Right renal cortex interstitium (tissue), 3 donors: ENCODE data around the gene ETFDH. TPM values are rescaled to one million over a fixed set of nuclear protein-coding genes. Genes with fewer than 3 reads are reported as not detected.
"Not testable (repeated sequence)": the region's sequence is repeated elsewhere in the genome, so short reads cannot be mapped to it uniquely, and the experiment has no call there.

ENCODE experiments used
- DNase-seq, 3 donors: peaks; one replicate each; pipeline ENCODE4 v3.0.0-alpha.2; 2013; ENCODE audit warnings: low read depth in 3 of 3, low spot score in 2 of 3
- polyA plus RNA-seq, 3 donors: library from polyadenylated mRNA; unstranded; fragments of 120-200 nt; gene quantifications; one replicate each; pipeline ENCODE4 v1.2.1, GENCODE V29; 2013; ENCODE audit not compliant: insufficient read length in 3 of 3

The ETFDH gene
- polyA plus RNA-seq: 10 to 100 TPM; 27.4 to 34.0 (median 31.8) TPM

DNA sequence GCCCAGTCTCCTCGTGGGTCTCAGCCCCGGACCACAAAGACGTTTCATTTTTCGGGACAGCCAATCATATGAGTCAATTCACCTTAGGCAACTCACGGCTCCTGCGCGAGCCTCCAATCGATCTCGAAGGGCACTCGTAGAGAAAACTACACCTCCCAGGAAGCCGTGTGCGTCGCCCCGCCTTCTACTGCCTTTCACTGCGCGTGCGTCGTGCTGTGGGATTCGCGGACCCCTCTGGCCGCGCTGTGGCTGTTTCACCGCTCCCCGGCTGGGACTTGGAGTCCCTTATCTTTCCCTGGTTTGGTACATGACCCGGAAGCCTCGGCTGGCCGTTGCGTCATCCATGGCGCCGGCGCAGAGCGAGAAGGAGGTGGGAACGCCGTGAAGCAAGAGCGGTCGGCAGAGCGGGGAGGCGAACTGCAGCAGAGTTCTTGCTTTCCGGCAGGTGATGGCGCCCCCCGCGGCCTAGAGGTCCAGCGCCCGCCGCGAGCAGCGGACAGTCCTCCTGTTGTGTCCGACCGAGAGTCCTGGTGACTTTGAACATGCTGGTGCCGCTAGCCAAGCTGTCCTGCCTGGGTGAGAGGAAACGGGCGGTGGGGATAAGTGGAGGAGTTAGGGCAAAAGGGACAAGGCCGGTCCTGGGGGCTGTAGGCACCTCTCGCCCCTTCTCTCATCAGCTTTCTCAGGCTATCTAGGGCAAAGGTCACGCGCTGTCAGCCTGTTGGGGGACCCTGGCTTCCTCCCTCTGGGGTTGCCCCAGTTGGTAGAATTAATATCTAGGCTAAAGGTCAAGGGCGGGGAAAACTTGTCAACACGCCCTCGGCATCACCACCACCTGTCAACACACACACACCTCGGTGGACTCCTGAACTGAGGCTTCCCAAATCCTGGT, at the start of gene ETFDH:
TSS of gene ETFDH (plus strand) at position 382 of the 892 bp plus-strand sequence. CDS start at position 543, 161 bp downstream.
- peak; percentile 96 to 98 (median 97) for DNase-seq

DNA sequence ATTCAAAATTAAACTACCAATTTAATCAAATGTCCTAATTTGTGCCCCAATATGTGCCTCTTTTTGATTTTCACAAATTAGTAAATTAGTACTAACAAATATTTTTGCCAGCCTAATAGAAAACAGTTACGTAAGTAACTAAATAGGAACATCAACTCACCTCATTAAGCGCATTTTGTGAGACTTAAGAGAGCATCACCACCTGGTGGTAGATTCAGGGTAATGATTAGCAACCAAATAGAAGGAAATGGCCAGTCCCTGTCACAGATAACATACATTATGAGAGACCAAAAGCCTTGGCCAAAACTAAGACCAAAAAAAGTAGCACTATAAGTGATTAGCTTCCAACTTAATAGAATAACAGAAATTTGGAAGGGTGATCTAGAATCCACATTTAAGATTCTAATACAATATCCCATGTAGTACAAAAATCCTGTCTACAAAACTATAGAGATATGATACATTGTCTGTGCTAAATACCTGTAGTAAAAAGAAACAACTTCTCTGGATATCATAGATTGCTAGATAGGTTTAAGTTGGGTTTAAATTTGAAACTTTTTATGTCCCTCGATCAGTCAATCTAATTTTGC, 47.1 kb upstream of the ETFDH start:
- DNase-seq: peak in 2 of 3 donors; percentile 16 to 31

DNA sequence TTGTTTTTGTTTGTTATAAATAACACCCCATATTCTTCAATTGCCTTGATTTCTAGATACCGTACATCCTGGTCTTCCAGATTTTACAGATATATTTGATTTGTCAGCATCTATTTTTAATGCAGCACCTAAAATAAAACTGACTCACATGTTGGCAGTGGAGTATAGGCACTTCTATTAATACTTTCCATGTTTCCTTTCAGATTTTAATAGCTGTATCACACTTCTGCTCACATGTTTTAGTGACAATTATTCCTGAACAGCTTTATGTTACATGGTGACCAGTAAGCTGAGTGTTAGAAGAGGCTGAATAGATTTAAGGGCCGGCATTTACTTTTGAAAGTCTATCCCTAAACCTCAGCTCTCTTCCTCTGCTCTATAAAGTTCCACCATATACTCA, 46.6 kb upstream of the ETFDH start:
- DNase-seq: no peak

DNA sequence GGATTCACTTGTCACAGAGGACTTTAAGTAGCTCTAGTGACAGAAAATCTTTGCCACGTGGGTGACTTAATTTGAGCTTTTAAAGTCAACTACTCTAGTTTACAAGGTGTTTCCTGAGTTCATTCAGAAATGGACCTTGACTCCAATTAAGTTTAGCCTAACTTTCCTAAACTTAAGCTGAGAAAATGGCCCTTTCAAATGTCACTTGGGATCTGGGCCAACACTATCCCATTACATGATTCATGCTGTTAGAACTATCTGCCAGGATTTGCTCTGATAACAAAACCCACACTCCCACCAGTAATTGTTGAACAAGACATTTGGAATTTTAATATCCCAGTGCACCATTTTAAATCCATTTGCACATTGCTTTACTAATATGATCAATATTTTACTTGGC, 41.2 kb upstream of the ETFDH start:
- DNase-seq: no peak

DNA sequence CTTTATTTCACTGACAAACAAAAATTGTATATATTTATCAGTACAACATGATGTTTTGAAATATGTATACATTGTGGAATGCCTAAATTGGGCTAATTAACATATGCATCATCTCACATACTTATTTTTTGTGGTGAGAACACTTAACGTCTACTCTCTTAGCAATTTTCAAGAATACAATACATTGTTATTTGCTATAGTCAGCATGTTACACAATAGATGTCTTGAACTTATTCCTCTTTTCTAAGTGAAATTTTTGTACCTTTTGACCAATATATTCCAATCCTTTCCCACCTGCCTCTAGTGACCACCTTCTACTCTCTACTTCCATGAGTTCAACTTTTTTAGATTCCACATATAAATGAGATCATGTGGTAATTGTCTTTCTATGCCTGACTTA, 35.5 kb upstream of the ETFDH start:
- no peak for DNase-seq

DNA sequence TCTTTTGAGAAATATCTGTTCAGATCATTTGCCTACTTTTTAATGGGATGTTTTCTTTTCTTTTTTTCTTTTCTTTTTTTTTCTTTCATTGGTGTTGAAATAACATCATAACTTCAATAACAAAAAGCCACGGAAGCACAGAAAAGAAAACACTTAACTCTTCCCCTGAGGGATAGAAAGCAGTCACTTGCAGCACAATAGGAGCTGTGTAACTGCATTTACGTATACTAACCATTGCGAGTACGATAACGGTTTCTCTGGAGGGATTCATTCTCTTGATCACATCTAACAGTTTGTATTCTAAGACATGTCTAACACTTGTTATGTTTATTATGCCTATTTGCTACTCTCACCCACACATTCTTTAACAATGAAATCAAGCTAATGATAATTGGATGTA, 27.7 kb upstream of the ETFDH start:
- DNase-seq: no peak

DNA sequence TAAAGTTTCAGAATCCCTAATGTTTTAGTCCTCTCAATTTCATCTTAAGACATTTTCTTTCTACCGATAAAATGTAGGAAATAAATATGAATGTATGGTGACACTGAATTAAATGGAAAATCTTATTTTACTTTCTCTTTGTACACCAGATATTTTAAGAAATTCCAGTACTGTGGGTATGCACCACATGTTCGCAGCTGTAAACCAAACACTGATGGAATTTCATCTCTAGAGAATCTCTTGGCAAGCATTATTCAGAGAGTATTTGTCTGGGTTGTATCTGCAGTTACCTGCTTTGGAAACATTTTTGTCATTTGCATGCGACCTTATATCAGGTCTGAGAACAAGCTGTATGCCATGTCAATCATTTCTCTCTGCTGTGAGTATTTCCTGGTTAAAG, 27.3 kb upstream of the ETFDH start:
- no peak for DNase-seq

DNA sequence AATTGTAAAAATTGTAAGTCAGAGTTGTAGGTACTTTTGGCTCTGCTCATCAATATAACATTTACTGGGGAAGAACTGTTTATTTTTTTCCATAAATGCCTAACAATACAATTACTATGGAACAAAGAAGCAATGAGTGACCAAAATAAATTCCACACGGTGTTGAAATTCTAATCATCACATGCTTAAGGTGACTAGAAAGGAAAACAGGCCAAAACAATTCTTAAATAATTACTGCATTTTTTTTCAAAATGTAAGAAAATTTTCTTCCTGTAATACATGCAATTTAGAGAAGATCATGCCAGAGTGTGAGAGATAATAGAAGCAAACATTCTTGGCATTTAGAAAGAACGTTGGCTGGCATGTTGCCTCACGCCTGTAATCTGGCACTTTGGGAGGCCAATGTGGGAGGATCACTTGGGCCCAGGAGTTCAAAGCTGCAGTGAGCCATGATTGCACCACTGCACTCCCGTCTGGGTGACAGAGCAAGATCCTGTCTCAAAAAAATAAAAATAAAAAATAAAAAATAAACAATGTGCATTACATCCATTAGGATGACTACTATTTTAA, 22.9 kb upstream of the ETFDH start:
- DNase-seq: no peak

DNA sequence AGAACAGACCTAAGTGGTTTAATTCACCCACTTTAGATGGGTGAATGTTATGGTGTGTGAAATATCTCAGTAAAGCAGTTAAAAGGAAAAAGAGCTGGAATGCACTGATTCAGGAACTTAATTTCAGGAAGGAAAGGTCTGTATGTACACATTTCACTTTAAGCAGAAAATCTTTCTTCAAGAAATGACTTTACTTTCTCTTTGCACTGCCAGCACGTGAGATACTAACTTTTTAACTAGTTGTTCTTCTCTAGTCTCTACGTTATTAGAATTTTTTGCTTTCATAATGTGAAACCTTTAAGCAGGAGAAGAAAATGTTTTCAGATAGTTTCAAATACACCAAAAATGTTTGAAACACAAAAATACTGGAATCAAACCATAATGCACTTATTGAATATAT, 19.2 kb upstream of the ETFDH start:
- no peak for DNase-seq

DNA sequence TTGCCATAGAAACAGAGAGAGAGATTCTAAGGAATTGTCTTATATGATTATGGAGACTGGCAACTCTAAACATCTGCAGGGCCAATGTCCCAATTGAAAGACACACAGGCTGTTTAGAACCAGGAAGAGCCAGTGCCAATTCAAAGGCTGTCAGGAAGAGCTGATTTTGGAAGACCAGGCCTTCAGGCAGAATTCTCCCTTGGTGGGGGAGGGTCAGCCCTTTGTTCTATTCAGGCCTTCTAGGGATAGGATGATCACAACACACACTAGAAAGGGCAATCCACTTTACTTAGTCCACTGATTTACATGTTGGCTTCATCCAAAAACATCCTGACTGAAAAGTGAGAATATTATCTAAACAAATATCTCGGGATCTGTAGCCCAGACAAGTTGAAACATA, 15.7 kb upstream of the ETFDH start:
- no peak for DNase-seq

DNA sequence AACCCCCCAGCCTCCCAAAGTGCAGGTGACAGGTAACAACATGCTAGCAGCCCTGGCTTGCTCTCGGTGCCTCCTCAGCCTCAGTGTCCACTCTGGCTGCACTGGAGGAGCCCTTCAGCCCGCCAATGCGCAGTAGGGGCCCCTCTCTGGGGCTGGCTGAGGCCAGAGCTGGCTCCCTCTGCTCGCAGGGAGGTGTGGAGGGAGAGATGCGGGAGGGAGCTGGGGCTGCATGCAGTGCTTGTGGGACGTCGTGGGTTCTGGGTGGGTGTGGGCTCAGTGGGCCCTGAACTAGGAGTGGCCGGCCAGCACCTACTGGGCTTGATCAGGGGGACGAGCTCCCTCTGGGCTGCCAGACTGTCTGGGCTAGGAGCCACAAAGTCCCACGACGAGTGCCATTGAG, 14.8 kb upstream of the ETFDH start:
- no peak for DNase-seq

DNA sequence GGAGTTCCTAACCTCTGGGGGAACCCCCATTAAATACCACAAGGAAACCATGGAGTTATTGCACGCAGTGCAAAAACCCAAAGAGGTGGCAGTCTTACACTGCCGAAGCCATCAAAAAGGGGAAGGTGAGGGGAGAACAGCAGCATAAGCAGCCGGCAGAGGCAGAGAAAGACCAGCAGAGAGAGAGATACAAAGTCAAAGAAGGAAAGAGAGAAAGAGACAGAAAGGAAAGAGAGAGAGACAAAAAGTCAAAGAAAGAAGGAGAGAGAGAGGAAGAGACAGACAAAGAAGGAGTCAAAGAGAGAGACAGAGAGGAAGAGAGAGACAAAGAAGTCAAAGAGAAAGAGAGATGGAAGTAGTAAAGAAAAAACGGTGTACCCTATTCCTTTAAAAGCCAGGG, 8.8 kb upstream of the ETFDH start:
- DNase-seq: not testable (repeated sequence)

DNA sequence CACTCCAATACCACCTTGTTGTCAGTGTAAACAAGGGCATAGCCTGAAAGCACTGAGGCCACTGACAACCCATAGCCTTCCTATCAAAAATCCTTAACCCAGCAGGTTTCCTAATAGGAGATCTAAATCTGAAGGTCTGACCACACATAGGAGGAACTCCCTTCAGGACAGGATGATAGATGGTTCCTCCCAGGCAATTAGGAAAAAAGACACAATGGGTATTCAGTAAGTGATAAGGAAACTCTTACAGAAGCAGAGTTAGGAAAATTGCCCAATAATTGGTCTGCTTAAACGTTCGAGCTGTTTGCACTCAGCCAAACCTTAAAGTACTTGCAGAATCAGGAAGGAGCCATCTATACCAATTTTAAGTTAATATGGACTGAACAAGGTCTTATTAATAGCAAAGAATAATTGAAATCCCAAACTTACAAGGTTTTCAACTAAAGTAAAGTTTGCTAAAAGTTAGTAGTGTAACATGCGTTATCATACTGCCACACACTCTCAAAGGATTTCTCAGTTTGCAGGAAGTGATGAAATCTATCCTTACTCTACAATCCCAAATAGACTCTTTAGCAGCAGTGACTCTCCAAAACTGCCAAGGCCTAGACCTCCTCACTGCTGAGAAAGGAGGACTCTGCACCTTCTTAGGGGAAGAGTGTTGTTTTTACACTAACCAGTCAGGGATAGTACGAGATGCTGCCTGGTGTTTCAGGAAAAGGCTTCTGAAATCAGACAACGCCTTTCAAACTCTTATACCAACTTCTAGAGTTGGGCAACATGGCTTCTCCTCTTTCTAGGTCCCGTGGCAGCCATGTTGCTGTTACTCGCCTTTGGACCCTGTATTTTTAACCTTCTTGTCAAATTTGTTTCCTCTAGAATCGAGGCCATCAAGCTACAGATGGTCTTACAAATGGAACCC, 8.1 kb upstream of the ETFDH start:
- not testable (repeated sequence) for DNase-seq

DNA sequence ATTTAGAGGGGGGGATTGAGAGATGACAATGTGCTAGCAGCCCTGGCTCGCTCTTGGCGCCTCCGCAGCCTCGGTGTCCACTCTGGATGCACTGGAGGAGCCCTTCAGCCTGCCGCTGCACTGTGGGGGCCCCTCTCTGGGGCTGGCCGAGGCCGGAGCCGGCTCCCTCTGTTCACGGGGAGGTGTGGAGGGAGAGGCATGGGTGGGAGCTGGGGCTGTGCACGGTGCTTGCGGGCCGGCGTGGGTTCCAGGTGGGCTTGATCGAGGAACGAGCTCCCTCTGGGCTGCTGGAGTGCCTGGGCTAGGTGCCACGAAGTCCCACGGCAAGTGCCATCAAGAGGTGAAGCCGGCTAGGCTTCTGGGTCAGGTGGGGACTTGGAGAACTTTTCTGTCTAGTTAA, 7.3 kb upstream of the ETFDH start:
- DNase-seq: no peak

DNA sequence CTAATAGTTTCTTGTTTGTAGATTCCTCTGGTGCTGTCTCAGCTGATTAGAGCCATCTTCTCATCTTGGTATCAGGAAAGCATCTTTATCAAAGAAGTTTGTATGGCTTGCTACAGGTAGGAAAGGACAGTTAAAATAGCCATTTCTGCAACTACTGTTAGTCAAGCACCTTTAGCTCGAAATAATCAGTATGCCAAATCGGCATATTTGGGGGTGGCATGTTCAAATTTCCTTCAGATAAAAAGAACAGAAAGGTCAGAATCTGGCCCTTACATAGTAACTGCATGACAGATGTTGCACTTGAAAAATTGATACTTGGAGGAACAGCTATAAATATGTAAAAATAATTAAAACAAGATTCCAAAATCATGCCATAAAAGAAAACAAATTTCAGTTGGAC, 5.2 kb upstream of the ETFDH start:
- DNase-seq: no peak

DNA sequence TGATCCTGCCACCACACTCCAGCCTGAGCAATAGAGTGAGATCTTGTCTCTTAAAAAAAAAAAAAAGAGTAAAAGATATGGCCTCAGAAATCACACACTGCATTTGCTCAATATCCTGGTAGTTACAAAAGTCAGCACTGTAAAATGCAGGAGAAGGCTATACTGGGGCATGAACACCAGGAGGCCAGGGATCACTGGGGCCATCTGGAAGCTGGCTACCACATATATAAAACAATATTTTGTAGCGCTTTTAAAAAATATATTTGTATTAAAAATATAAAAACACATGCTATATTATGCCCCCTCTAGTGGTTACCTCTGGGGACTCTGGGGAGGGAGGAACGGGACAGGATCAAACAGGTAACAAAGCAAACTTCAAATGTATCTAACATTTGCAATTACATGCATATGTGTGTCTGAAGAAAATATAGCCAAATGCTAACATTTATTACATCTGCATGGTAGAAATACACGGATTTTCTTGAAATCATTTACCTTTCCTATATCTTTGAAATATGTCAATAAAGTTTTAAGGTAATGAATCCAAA, 4.4 kb upstream of the ETFDH start:
- no peak for DNase-seq

DNA sequence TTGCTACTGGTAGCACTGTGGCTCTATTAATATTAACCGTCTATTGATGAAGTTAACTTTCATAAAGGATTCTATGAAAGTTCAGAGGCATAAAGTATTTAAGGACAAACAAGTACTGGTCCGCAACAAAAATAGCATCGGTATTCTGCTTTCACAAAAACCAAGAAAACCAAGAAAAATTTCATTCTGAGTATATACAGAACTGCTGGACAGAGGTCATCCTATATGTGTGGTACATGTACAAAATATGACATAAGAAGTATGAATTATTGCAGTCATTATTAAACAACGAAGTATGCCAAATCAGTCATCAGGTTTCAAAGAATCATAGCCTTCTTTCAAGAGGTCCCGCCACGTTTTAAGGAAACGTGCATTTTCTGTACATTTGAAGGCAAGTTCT, 2.8 kb upstream of the ETFDH start:
- DNase-seq: no peak

DNA sequence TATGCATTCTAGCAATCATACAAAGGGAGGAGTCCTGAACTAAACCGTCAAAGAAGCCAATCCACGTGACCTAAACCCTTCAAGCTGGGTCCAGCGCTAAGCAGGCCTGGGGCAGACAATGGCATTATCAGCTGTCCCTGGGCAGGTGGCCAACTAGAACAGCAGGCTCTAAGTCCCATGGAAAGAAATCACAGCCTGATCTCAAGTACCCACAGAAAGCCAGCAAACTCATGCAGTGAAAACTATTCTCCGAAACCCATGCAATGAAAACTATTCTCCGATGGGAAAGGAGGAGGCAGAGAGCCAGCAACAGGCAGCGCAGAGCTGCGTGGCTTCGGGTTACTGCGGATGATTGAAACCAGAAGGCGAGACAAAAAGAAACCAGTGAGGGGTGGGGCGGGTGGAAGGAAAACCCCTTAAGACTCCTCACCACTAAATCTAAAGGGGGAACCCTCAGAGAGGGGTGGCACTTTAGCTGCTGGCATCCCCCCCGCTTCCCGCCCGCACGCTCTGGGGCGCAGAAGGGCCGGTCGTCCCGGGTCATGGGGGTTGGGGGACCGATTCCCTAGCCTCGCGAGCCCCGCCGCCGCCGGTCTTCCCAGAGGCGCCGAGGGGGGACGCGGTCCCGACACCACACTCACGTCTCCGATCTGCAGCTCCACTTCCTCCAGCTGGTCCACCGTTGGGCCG, 976 bp upstream of the ETFDH start:
- DNase-seq: peak; percentile 70 to 72 (median 71)

DNA sequence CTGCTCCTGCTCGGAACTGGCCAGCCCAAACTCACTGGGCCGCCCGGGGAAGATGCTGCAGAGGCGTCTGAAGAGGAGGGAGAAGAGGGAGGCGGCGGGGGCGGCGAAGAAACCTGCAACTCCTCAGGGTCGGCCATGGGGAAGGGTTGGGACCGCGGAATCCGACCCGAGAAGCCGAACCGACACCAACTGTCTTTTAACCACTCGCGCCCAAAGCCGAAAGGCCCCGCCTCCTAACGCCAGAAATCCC, 506 bp upstream of the ETFDH start, which contains the start of gene C4orf46:
TSS of gene C4orf46 (minus strand) at position 223 of the 250 bp plus-strand sequence. CDS start at position 137, 86 bp downstream.
- DNase-seq: no peak

DNA sequence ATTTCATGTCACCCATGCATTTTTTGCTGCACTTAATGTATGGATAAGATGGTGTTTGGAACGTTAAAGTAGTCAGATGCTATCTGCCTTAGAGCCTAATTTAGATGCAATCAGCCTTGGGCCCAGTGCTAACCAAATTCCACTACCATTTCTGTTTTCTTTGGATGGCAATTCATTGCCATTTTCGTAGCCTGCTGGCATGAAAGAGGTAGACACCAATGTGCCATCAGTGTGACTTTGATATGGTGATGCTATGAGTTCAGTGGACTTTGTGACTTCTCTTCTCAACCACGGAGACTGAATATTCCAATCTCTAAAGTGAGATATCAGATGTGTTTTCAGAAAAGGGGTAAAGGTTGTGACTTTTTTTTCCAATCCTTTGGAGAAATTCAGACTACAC, 1.5 kb downstream of the ETFDH start:
- DNase-seq: no peak
